ENCODE data around the gene MAGI1.

- TF ChIP-seq EZH2 (IDR thresholded peaks at IDR 0.05; ENCODE audit: low read length, missing control alignments) = no peak
- TF ChIP-seq CTCF (conservative IDR thresholded peaks at IDR 0.05 in 1 of 2, IDR thresholded peaks at IDR 0.05 in 1 of 2; ENCODE audit: low read depth in 1 of 2, low read length in 2 of 2) = no peak
These were observed 379.3 kb downstream of the MAGI1 start for GRCh38 chr3:65659396-65659795.
